GM23248 (cell line): Measurements from ENCODE around the gene ARHGAP25.

Source experiments
- EZH2 ChIP-seq: fragments of 200-600 bp; sonication (generic); IDR thresholded peaks from 2 replicates; pipeline ENCODE4 v1.6.1; 2018; ENCODE audit warnings: antibody characterized with exemption, mild to moderate bottlenecking; ENCODE audit not compliant: insufficient read depth, poor library complexity, severe bottlenecking
- EZH2phosphoT487 ChIP-seq: fragments of 200-600 bp; sonication (generic); IDR thresholded peaks from 2 replicates; pipeline ENCODE4 v1.6.1; 2018; ENCODE audit warnings: antibody characterized with exemption, moderate library complexity, mild to moderate bottlenecking, low read depth; ENCODE audit not compliant: insufficient read depth

GRCh38 chr2:68750592-68751396, 16.2 kb downstream of the ARHGAP25 start:
- no peak for TF ChIP-seq EZH2
- TF ChIP-seq EZH2phosphoT487 = no peak
